ENCODE results near the gene SDR42E2.

GRCh38 chr16:22233037-22233372 is 70.7 kb downstream of the SDR42E2 start:
- TF ChIP-seq MYC (IDR thresholded peaks at IDR 0.05; ENCODE audit: insufficient read depth, insufficient read length, insufficient replicate concordance, low read length, severe bottlenecking) (no peak), HCFC1 (IDR thresholded peaks at IDR 0.05; ENCODE audit: low read length) (no peak), EGR1 (IDR thresholded peaks at IDR 0.05; ENCODE audit: borderline replicate concordance in 1 of 2, low read depth in 2 of 2, low read length in 2 of 2) (no peak), MTA2 (IDR thresholded peaks at IDR 0.05; ENCODE audit: low read depth) (no peak)
- TF ChIP-seq, protein P1, sequence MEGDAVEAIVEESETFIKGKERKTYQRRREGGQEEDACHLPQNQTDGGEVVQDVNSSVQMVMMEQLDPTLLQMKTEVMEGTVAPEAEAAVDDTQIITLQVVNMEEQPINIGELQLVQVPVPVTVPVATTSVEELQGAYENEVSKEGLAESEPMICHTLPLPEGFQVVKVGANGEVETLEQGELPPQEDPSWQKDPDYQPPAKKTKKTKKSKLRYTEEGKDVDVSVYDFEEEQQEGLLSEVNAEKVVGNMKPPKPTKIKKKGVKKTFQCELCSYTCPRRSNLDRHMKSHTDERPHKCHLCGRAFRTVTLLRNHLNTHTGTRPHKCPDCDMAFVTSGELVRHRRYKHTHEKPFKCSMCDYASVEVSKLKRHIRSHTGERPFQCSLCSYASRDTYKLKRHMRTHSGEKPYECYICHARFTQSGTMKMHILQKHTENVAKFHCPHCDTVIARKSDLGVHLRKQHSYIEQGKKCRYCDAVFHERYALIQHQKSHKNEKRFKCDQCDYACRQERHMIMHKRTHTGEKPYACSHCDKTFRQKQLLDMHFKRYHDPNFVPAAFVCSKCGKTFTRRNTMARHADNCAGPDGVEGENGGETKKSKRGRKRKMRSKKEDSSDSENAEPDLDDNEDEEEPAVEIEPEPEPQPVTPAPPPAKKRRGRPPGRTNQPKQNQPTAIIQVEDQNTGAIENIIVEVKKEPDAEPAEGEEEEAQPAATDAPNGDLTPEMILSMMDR (IDR thresholded peaks at IDR 0.05 in 2 of 3, conservative IDR thresholded peaks at IDR 0.05 in 1 of 3; ENCODE audit: control insufficient read depth in 2 of 3, extremely low read depth in 1 of 3, insufficient read depth in 1 of 3, low read depth in 3 of 3, low read length in 3 of 3): no peak
- TF ChIP-seq, protein P2, sequence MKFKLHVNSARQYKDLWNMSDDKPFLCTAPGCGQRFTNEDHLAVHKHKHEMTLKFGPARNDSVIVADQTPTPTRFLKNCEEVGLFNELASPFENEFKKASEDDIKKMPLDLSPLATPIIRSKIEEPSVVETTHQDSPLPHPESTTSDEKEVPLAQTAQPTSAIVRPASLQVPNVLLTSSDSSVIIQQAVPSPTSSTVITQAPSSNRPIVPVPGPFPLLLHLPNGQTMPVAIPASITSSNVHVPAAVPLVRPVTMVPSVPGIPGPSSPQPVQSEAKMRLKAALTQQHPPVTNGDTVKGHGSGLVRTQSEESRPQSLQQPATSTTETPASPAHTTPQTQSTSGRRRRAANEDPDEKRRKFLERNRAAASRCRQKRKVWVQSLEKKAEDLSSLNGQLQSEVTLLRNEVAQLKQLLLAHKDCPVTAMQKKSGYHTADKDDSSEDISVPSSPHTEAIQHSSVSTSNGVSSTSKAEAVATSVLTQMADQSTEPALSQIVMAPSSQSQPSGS (IDR thresholded peaks at IDR 0.05; ENCODE audit: low read length): no peak

All from GM12878 (cell line).